Measurements from ENCODE around the gene IFIT1B. TPM values are rescaled to one million over a fixed set of nuclear protein-coding genes. Genes with fewer than 3 reads are reported as not detected.

IFIT1B gene
- total RNA-seq, 2 donors from 2014 or later, result not detected

- Mint-ChIP-seq H3K4me1 (no peaks in the 10 kb centered on the region), H3K27ac (no peak overlapping the region), H3K4me3 (no peak overlapping the region), H3K36me3 (ENCODE audit: low read depth) (no peaks in the 10 kb centered on the region), H3K9me3 (no peaks in the 10 kb centered on the region), H3K27me3 (peaks cover 4% of the 10 kb centered on the region)
- no peak for ATAC-seq (replicated peaks)
Measured at GRCh38 chr10:89427629-89428028, 49.8 kb downstream of the IFIT1B start.

DNA sequence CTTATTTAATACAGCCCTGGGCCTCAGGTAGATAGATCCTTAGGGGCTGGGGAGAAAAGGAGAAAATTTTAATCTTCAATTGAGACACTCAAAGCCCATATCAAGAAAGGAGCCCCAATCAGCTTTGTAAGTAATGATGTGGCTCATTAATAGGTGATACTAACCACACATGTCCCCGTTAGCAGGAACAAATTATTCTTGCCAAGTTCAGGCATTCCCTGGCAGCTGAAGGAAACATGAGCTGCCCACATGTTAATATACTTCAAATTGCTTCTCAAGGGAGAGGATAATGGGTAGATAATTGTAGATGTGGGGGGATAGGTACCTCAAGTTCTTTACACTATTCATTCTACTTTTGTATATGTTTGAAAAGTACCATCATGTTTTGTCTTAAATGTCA, 51.0 kb downstream of the IFIT1B start:
- Mint-ChIP-seq H3K4me1 (no peaks in the 10 kb centered on the region), H3K36me3 (ENCODE audit: low read depth) (no peaks in the 10 kb centered on the region), H3K27ac (no peak overlapping the region), H3K4me3 (no peak overlapping the region), H3K27me3 (peaks cover 4% of the 10 kb centered on the region), H3K9me3 (no peaks in the 10 kb centered on the region)
- ATAC-seq (replicated peaks), result no peak

DNA sequence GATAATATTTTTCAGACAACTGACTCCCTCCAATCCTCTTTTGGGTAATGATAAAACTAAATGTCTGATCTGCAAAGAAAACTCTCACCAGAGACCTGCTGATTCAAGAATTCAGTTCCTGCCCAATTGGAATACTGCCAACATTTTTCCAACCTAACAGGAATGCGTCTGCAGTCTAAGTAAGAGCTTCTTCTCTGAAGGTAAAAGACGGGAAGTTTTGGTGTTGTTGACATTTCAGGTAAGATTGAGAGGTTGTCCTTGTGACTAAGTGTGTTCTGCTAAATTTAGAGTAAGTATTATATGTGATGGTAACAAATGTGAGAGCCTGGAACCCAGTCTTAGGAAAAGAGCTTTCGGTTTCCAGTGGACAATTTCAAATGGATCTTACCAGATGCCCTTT, 54.1 kb downstream of the IFIT1B start:
- H3K4me1 Mint-ChIP-seq, result no peaks in the 10 kb centered on the region
- no peak for ATAC-seq (replicated peaks)
- H3K27me3 Mint-ChIP-seq, result peaks cover 25% of the 10 kb centered on the region
- no peak overlapping the region for H3K4me3 Mint-ChIP-seq
- no peaks in the 10 kb centered on the region for H3K9me3 Mint-ChIP-seq
- H3K27ac Mint-ChIP-seq, result no peak overlapping the region
- H3K36me3 Mint-ChIP-seq (ENCODE audit: low read depth), result no peaks in the 10 kb centered on the region

Other genes starting within 250 kb of the IFIT1B start
- gene CH25H, start 170.7 kb upstream of the IFIT1B start, total RNA-seq, result not detected
- 10 to 100 TPM; 26.4 to 68.5 TPM for gene LIPA, start 126.3 kb upstream of the IFIT1B start, total RNA-seq
- 1 to 10 TPM; 2.0 to 3.2 TPM for gene IFIT2, start 76.0 kb upstream of the IFIT1B start, total RNA-seq
- 1 to 10 TPM; 2.5 to 4.3 TPM for gene IFIT3, start 50.1 kb upstream of the IFIT1B start, total RNA-seq
- under 1 TPM; 0.58 to 0.84 TPM for gene IFIT1, start 14.6 kb downstream of the IFIT1B start, total RNA-seq
- gene IFIT5, start 36.5 kb downstream of the IFIT1B start, total RNA-seq, result 1 to 10 TPM; 5.6 to 7.1 TPM
- not detected for gene SLC16A12, start 157.5 kb downstream of the IFIT1B start, total RNA-seq

Measured in activated T-helper 17 cell treated with anti-CD3 and anti-CD28 coated beads, Interleukin-2, amount 50 U/mL, for 72 hours (primary cell).